Dermis microvascular lymphatic vessel endothelial cell (primary cell): Measurements from ENCODE around the gene SH2D4B. TPM values are rescaled to one million over a fixed set of nuclear protein-coding genes. Genes with fewer than 3 reads are reported as not detected.

Experiments used
- DNase-seq, 2 donors: peaks; one replicate each; pipeline versions ENCODE4 v3.0.0 to v3.0.0-alpha.2; 2010; ENCODE audit warnings: low read depth in 2 of 2
- total RNA-seq: library from RNA; depleted of rRNA; stranded (reverse); fragments of >200 nt; gene quantifications from 2 replicates; pipeline ENCODE4 v1.2.1, GENCODE V29; 2014

Gene SH2D4B
- total RNA-seq = under 0.01 and 0.13 TPM in 2 replicates

- DNase-seq = no peak
Observed at GRCh38 chr10:80537736-80538480, at the start of gene SH2D4B. TSS of gene SH2D4B (plus strand) at chr10:80537902. CDS start at chr10:80538332, 430 bp downstream.

GRCh38 chr10:80488539-80489066 is 49.1 kb upstream of the SH2D4B start:
- DNase-seq = no peak

- DNase-seq = no peak
Observed at GRCh38 chr10:80489371-80490112, 48.2 kb upstream of the SH2D4B start.

GRCh38 chr10:80491251-80492102 is 46.2 kb upstream of the SH2D4B start:
- no peak for DNase-seq

- no peak for DNase-seq
Observed at GRCh38 chr10:80492848-80493521, 44.7 kb upstream of the SH2D4B start.

GRCh38 chr10:80493522-80494051 is 44.1 kb upstream of the SH2D4B start:
- DNase-seq = no peak

- DNase-seq = no peak
Observed at GRCh38 chr10:80496555-80497172, 41.0 kb upstream of the SH2D4B start.

- DNase-seq = peak; percentile 94 to 95
Observed at GRCh38 chr10:80497187-80498077, 40.3 kb upstream of the SH2D4B start.

- DNase-seq = no peak
Observed at GRCh38 chr10:80498078-80498832, 39.4 kb upstream of the SH2D4B start.

- DNase-seq = peak; percentile 77 to 90
Observed at GRCh38 chr10:80498833-80499741, 38.6 kb upstream of the SH2D4B start.

GRCh38 chr10:80500572-80501380 is 36.9 kb upstream of the SH2D4B start:
- peak in 1 of 2 donors; percentile 73 for DNase-seq

GRCh38 chr10:80501381-80501912 is 36.3 kb upstream of the SH2D4B start:
- no peak for DNase-seq

- no peak for DNase-seq
Observed at GRCh38 chr10:80501913-80502521, 35.7 kb upstream of the SH2D4B start.

GRCh38 chr10:80502621-80503583 is 34.8 kb upstream of the SH2D4B start:
- DNase-seq = no peak
